Epithelial cell of prostate (primary cell): Measurements from ENCODE around the gene AMMECR1.

ENCODE experiments used
- DNase-seq: peaks from one replicate; pipeline ENCODE4 v3.0.0-alpha.2; 2011; ENCODE audit warnings: low read depth, low spot score
- H3K27ac ChIP-seq: fragments of 450-650 bp; 2 replicates; pipeline ENCODE4 v1.5.1; 2017; ENCODE audit warnings: mild to moderate bottlenecking

Gene AMMECR1

GRCh38 chrX:110315551-110315950 lies 2.3 kb downstream of the AMMECR1 start:
- H3K27ac ChIP-seq: no peak overlapping the region
- no peak for DNase-seq

GRCh38 chrX:110311437-110312230 lies 6.3 kb downstream of the AMMECR1 start:
- DNase-seq: no peak
- H3K27ac ChIP-seq: no peak overlapping the region

- no peak overlapping the region for H3K27ac ChIP-seq
- no peak for DNase-seq
Observed at GRCh38 chrX:110310896-110311295, 7.0 kb downstream of the AMMECR1 start.

GRCh38 chrX:110310000-110310790 lies 7.7 kb downstream of the AMMECR1 start:
- DNase-seq: no peak
- H3K27ac ChIP-seq: no peak overlapping the region

- DNase-seq: no peak
- no peak overlapping the region for H3K27ac ChIP-seq
Observed at GRCh38 chrX:110308220-110308619, 9.7 kb downstream of the AMMECR1 start.

GRCh38 chrX:110304884-110305283 lies 13.0 kb downstream of the AMMECR1 start:
- no peak overlapping the region for H3K27ac ChIP-seq
- DNase-seq: no peak

GRCh38 chrX:110304371-110304770 lies 13.5 kb downstream of the AMMECR1 start:
- H3K27ac ChIP-seq: no peak overlapping the region
- DNase-seq: no peak

GRCh38 chrX:110302975-110303374 lies 14.9 kb downstream of the AMMECR1 start:
- H3K27ac ChIP-seq: no peak overlapping the region
- no peak for DNase-seq

- H3K27ac ChIP-seq: no peak overlapping the region
- DNase-seq: no peak
Observed at GRCh38 chrX:110301194-110301593, 16.7 kb downstream of the AMMECR1 start.

- H3K27ac ChIP-seq: no peak overlapping the region
- DNase-seq: no peak
Observed at GRCh38 chrX:110294087-110294486, 23.8 kb downstream of the AMMECR1 start.

- no peak for DNase-seq
- H3K27ac ChIP-seq: no peak overlapping the region
Observed at GRCh38 chrX:110293658-110294057, 24.2 kb downstream of the AMMECR1 start.

- peak overlapping the region; percentile 89 for H3K27ac ChIP-seq
- DNase-seq: no peak
Observed at GRCh38 chrX:110287605-110288004, 30.3 kb downstream of the AMMECR1 start.

GRCh38 chrX:110286106-110286505 lies 31.8 kb downstream of the AMMECR1 start:
- peak overlapping the region; percentile 89 for H3K27ac ChIP-seq
- peak; percentile 18 for DNase-seq

GRCh38 chrX:110284159-110284558 lies 33.7 kb downstream of the AMMECR1 start:
- DNase-seq: no peak
- peak overlapping the region; percentile 89 for H3K27ac ChIP-seq

- no peak for DNase-seq
- H3K27ac ChIP-seq: peak overlapping the region; percentile 89
Observed at GRCh38 chrX:110282922-110283321, 35.0 kb downstream of the AMMECR1 start.

- DNase-seq: no peak
- no peak overlapping the region for H3K27ac ChIP-seq
Observed at GRCh38 chrX:110281377-110281776, 36.5 kb downstream of the AMMECR1 start.

GRCh38 chrX:110280954-110281353 lies 36.9 kb downstream of the AMMECR1 start:
- no peak overlapping the region for H3K27ac ChIP-seq
- no peak for DNase-seq

- H3K27ac ChIP-seq: no peak overlapping the region
- no peak for DNase-seq
Observed at GRCh38 chrX:110277609-110278008, 40.3 kb downstream of the AMMECR1 start.

GRCh38 chrX:110276778-110277177 lies 41.1 kb downstream of the AMMECR1 start:
- no peak for DNase-seq

GRCh38 chrX:110268886-110269285 lies 49.0 kb downstream of the AMMECR1 start:
- no peak for DNase-seq
- no peak overlapping the region for H3K27ac ChIP-seq

More at GRCh38 chrX:110276778-110277177, 41.1 kb downstream of the AMMECR1 start:
- no peak overlapping the region for H3K27ac ChIP-seq

GRCh38 chrX:110268395-110268794 lies 49.5 kb downstream of the AMMECR1 start:
- no peak for DNase-seq
- no peak overlapping the region for H3K27ac ChIP-seq
